Measurements from ENCODE around the gene CFI.
A peak's percentile ranks its signal among the peaks of the same experiment; 100 is the strongest.

Gene CFI

GRCh38 chr4:109719604-109720003 is 82.2 kb downstream of the CFI start:
- DNase-seq (ENCODE audit: low spot score): no peak
- no peak for TF ChIP-seq CTCF (IDR thresholded peaks at IDR 0.05; ENCODE audit: borderline replicate concordance, control extremely low read depth, extremely low read depth, insufficient read depth, missing control alignments)
- in situ Hi-C loops (cut with MboI; ENCODE audit: low sequenced_read_pairs, unreplicated experiment): no loop called here

- no peak for TF ChIP-seq CTCF (IDR thresholded peaks at IDR 0.05; ENCODE audit: borderline replicate concordance, control extremely low read depth, extremely low read depth, insufficient read depth, missing control alignments)
- no peak for DNase-seq (ENCODE audit: low spot score)
- in situ Hi-C loops (cut with MboI; ENCODE audit: low sequenced_read_pairs, unreplicated experiment): no loop called here
These were observed 83.0 kb downstream of the CFI start for GRCh38 chr4:109718759-109719158.

GRCh38 chr4:109713500-109713899 is 88.3 kb downstream of the CFI start:
- no peak for TF ChIP-seq CTCF (IDR thresholded peaks at IDR 0.05; ENCODE audit: borderline replicate concordance, control extremely low read depth, extremely low read depth, insufficient read depth, missing control alignments)
- DNase-seq (ENCODE audit: low spot score): no peak
- in situ Hi-C loops (cut with MboI; ENCODE audit: low sequenced_read_pairs, unreplicated experiment): no loop called here

- in situ Hi-C loops (cut with MboI; ENCODE audit: low sequenced_read_pairs, unreplicated experiment): no loop called here
- TF ChIP-seq CTCF (IDR thresholded peaks at IDR 0.05; ENCODE audit: borderline replicate concordance, control extremely low read depth, extremely low read depth, insufficient read depth, missing control alignments): no peak
- peak; percentile 39 for DNase-seq (ENCODE audit: low spot score)
These were observed 92.8 kb downstream of the CFI start for GRCh38 chr4:109708990-109709389.

GRCh38 chr4:109708435-109708834 is 93.4 kb downstream of the CFI start:
- in situ Hi-C loops (cut with MboI; ENCODE audit: low sequenced_read_pairs, unreplicated experiment): no loop called here
- TF ChIP-seq CTCF (IDR thresholded peaks at IDR 0.05; ENCODE audit: borderline replicate concordance, control extremely low read depth, extremely low read depth, insufficient read depth, missing control alignments): no peak
- DNase-seq (ENCODE audit: low spot score): no peak

- no peak for TF ChIP-seq CTCF (IDR thresholded peaks at IDR 0.05; ENCODE audit: borderline replicate concordance, control extremely low read depth, extremely low read depth, insufficient read depth, missing control alignments)
- DNase-seq (ENCODE audit: low spot score): no peak
- in situ Hi-C loops (cut with MboI; ENCODE audit: low sequenced_read_pairs, unreplicated experiment): no loop called here
These were observed 98.0 kb downstream of the CFI start for GRCh38 chr4:109703664-109704361.
